Lower leg skin (tissue), 3 donors: ENCODE results near the gene XPNPEP2.

Source experiments
- POLR2A ChIP-seq, 2 donors: fragments of 450-650 bp; IDR thresholded peaks; one replicate each; pipeline ENCODE4 v1.6.1; 2016 to 2017; ENCODE audit warnings: antibody characterized with exemption in 2 of 2, mild to moderate bottlenecking in 1 of 2, moderate library complexity in 1 of 2
- TF ChIP-seq, protein P1 (sequence below), 3 donors: fragments of 450-650 bp; IDR thresholded peaks; one replicate each; pipeline ENCODE4 v1.5.1; 2016; ENCODE audit warnings: antibody characterized with exemption in 3 of 3, mild to moderate bottlenecking in 3 of 3, moderate library complexity in 2 of 3

DNA sequence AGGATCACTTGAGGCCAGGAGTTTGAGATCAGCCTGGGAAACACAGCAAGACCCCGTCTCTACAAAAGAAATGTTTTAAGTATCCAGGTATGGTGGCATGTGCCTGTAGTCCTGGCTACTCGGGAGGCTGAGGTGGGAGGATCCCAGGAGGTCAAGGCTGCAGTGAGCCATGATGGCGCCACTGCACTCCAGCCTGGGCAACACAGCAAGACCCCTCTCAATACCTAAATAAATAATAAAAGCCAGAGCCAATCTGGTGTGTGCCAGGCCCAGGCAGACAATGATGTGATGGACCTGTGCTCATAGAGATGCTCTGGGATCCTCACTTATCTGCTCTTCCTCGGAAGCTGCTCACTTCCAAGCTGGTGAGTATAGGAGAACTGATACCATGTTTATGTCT lies 22.8 kb downstream of the XPNPEP2 start:
- TF ChIP-seq, protein P1, sequence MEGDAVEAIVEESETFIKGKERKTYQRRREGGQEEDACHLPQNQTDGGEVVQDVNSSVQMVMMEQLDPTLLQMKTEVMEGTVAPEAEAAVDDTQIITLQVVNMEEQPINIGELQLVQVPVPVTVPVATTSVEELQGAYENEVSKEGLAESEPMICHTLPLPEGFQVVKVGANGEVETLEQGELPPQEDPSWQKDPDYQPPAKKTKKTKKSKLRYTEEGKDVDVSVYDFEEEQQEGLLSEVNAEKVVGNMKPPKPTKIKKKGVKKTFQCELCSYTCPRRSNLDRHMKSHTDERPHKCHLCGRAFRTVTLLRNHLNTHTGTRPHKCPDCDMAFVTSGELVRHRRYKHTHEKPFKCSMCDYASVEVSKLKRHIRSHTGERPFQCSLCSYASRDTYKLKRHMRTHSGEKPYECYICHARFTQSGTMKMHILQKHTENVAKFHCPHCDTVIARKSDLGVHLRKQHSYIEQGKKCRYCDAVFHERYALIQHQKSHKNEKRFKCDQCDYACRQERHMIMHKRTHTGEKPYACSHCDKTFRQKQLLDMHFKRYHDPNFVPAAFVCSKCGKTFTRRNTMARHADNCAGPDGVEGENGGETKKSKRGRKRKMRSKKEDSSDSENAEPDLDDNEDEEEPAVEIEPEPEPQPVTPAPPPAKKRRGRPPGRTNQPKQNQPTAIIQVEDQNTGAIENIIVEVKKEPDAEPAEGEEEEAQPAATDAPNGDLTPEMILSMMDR (IDR thresholded peaks at IDR 0.05): no peak
- no peak for TF ChIP-seq POLR2A (IDR thresholded peaks at IDR 0.05)
